GM12878 (cell line): ENCODE measurements around the gene SLC45A1. TPM values are rescaled to one million over a fixed set of nuclear protein-coding genes. Genes with fewer than 3 reads are reported as not detected.

Source experiments
- ATAC-seq: fragments of 200-7000 bp; cut with Tn5 transposase; 3 replicates; pipeline ENCODE4 v1.9.1; 2020; ENCODE audit warnings: mild to moderate bottlenecking, moderate library complexity
- BruUV-seq: library from RNA; stranded (reverse); fragments of 400-500 nt; replicated peaks from 2 replicates; lab custom pipeline; 2021; lab: Mats Ljungman, UMichigan
- CTCF ChIA-PET: fragments of 300-600 bp; sonication (Branson Sonifier 250); formaldehyde crosslinking; extraction: SDS; loops from one replicate; lab custom pipeline; 2021; ENCODE audit warnings: inconsistent platforms; lab: Yijun Ruan, JAX
- POLR2A ChIA-PET: fragments of 350-600 bp; formaldehyde crosslinking; extraction: SDS; loops from one replicate; lab custom pipeline; 2021; ENCODE audit warnings: inconsistent platforms; lab: Charles Lee
- RAD21 ChIA-PET: fragments of 300-600 bp; sonication (Branson Sonifier 250); formaldehyde crosslinking; loops from one replicate; lab custom pipeline; 2023; ENCODE audit warnings: antibody characterized with exemption; ENCODE audit not compliant: unreplicated experiment; lab: Charles Lee
- SMC1A ChIA-PET: fragments of 300-600 bp; sonication (Branson Sonifier 250); formaldehyde crosslinking; loops from one replicate; lab custom pipeline; 2023; ENCODE audit not compliant: unreplicated experiment, uncharacterized antibody; lab: Charles Lee
- DNase-seq: peaks from one replicate; pipeline ENCODE4 v3.0.0-alpha.2; 2011; ENCODE audit warnings: low read depth, low spot score
- FAIRE-seq: peaks from 3 replicates; lab custom pipeline; 2011; peaks lifted over from hg19 to GRCh38; lab: Jason Lieb, UNC
- H2AFZ ChIP-seq: 2 replicates; pipeline ENCODE4 v1.6.0; 2011; ENCODE audit warnings: low read depth, low read length, control low read depth; ENCODE audit not compliant: control insufficient read depth
- H3K27ac ChIP-seq: 2 replicates; pipeline ENCODE4 v1.5.1; 2011; ENCODE audit warnings: control low read depth; ENCODE audit not compliant: control insufficient read depth, insufficient read depth
- H3K27me3 ChIP-seq, 2 experiments: replicated peaks in 1 of 2; 2 replicates each; pipeline versions ENCODE4 v1.6.0 to v1.6.1; 2011; ENCODE audit warnings: low read length in 1 of 2; ENCODE audit not compliant: control insufficient read depth in 2 of 2, insufficient read depth in 2 of 2
- H3K36me3 ChIP-seq, 2 experiments: 2 replicates each; pipeline ENCODE4 v1.5.1; 2011; ENCODE audit warnings: low read length in 1 of 2; ENCODE audit not compliant: control insufficient read depth in 2 of 2, insufficient read depth in 2 of 2
- H3K4me1 ChIP-seq: 2 replicates; pipeline ENCODE4 v1.6.1; 2011; ENCODE audit warnings: mild to moderate bottlenecking, low read length, moderate library complexity, mixed read lengths; ENCODE audit not compliant: control insufficient read depth, insufficient read depth
- H3K4me2 ChIP-seq: 2 replicates; pipeline ENCODE4 v1.6.0; 2011; ENCODE audit warnings: control low read depth; ENCODE audit not compliant: control insufficient read depth, insufficient read depth
- H3K4me3 ChIP-seq: fragments of 200-600 bp; sonication (generic); 2 replicates; pipeline ENCODE4 v1.5.1; 2016
- H3K79me2 ChIP-seq: 2 replicates; pipeline ENCODE4 v1.6.0; 2011; ENCODE audit warnings: low read length; ENCODE audit not compliant: control insufficient read depth, insufficient read depth
- H3K9ac ChIP-seq: 2 replicates; pipeline ENCODE4 v1.8.0; 2011; ENCODE audit warnings: low read length, control low read depth, mixed read lengths; ENCODE audit not compliant: control insufficient read depth, insufficient read depth
- H3K9me3 ChIP-seq: replicated peaks from 3 replicates; pipeline ENCODE4 v1.5.1; 2011; ENCODE audit warnings: mild to moderate bottlenecking, low read length; ENCODE audit not compliant: control insufficient read depth, insufficient read depth
- H4K20me1 ChIP-seq: 2 replicates; pipeline ENCODE4 v1.6.0; 2011; ENCODE audit not compliant: control insufficient read depth, insufficient read depth
- HDAC6 ChIP-seq: fragments of 200-600 bp; sonication (generic); IDR thresholded peaks from one replicate; pipeline ENCODE4 v1.8.0; 2017; ENCODE audit warnings: antibody characterized with exemption; ENCODE audit not compliant: unreplicated experiment
- IRF4 ChIP-seq: IDR thresholded peaks from 2 replicates; pipeline ENCODE4 v1.6.1; 2011; ENCODE audit warnings: low read depth, low read length
- JUND ChIP-seq: IDR thresholded peaks from 2 replicates; pipeline ENCODE4 v1.6.1; 2012; ENCODE audit warnings: low read depth, mild to moderate bottlenecking, low read length, improper control_type of control experiment, moderate library complexity
- NR2F1 ChIP-seq: fragments of 450-650 bp; conservative IDR thresholded peaks from 2 replicates; pipeline ENCODE4 v1.6.1; 2017; ENCODE audit warnings: mild to moderate bottlenecking
- PAX8 ChIP-seq: fragments of 450-650 bp; IDR thresholded peaks from 2 replicates; pipeline ENCODE4 v1.6.1; 2017; ENCODE audit warnings: mild to moderate bottlenecking, moderate library complexity
- RCOR1 ChIP-seq: conservative IDR thresholded peaks from 2 replicates; pipeline ENCODE4 v1.6.1; 2012; ENCODE audit warnings: low read depth, low read length, improper control_type of control experiment
- ZNF217 ChIP-seq: fragments of 450-650 bp; IDR thresholded peaks from 2 replicates; pipeline ENCODE4 v1.6.1; 2017; ENCODE audit warnings: antibody characterized with exemption, mild to moderate bottlenecking
- ZNF592 ChIP-seq: fragments of 450-650 bp; IDR thresholded peaks from 2 replicates; pipeline ENCODE4 v1.6.1; 2017; ENCODE audit warnings: mild to moderate bottlenecking, moderate library complexity
- WGBS: methylation state at CpG from one replicate; pipeline ENCODE4 v1.1.6; 2016; ENCODE audit warnings: low lambda C conversion rate; ENCODE audit not compliant: insufficient replicate concordance, insufficient coverage; ENCODE audit errors: missing lambda C conversion rate; 5-methylcytosine and 5-hydroxymethylcytosine counted together
- in situ Hi-C: fragments of 300-500 bp; cut with MboI; formaldehyde crosslinking; loops from 9 replicates; pipeline ENCODE4 v1.14.3; 2018; ENCODE audit warnings: mixed read lengths
- intact Hi-C: fragments of 100-400 bp; cut with micrococcal nuclease; formaldehyde crosslinking; loops from one replicate; pipeline ENCODE4 v1.14.2; 2022; ENCODE audit not compliant: unreplicated experiment
- polyA plus RNA-seq, 11 experiments: library from polyadenylated mRNA; depleted of rRNA in 4 of 11; unstranded in 6 of 11; stranded (reverse) in 5 of 11; fragments of >200 nt; fragmentation: Nextera tagmentation in 4 of 11; fragmentation: Illumina TruSeq in 1 of 11; extraction: Ambion mirVana in 4 of 11; extraction: Trizol in 1 of 11; gene quantifications; 1 replicate in 1 of 11; 2 replicates in 10 of 11; pipeline versions ENCODE4 v1.2.1 to v1.2.3, GENCODE V29; 2011 to 2016; ENCODE audit warnings: inconsistent platforms in 2 of 11, missing spikeins in 2 of 11, low read depth in 1 of 11
- total RNA-seq, 4 experiments: library from RNA; depleted of rRNA in 3 of 4; stranded (reverse); fragments of >200 nt in 3 of 4; fragmentation: Illumina TruSeq in 1 of 4; extraction: Trizol in 1 of 4; gene quantifications; 2 replicates each; pipeline versions ENCODE4 v1.2.1 to v1.2.3, GENCODE V29; 2013 to 2021

Gene SLC45A1
- total and polyA plus RNA-seq, 10 of the 15 experiments (the other 5 are each of a cell fraction or from before 2014, with no cell fraction given), result 0.07 to 0.23 (median 0.13) TPM; not detected in 6

- ChIA-PET SMC1A (interaction anchor here (1.3 kb wide), 1 partner anchor 357 kb away, joined by 3 read pairs; no protein-coding TSS in a partner anchor), CTCF (interaction anchor here (1.6 kb wide), 1 partner anchor 20 kb away, joined by 5 read pairs; no protein-coding TSS in a partner anchor), RAD21 (no interaction called here), POLR2A (interaction anchor here (0.6 kb wide), 1 partner anchor 203 kb away, joined by 5 read pairs; no protein-coding TSS in a partner anchor)
- intact Hi-C loops (no loop called here), in situ Hi-C loops (no loop called here)
- no peaks in the 10 kb centered on the region for H3K9me3 ChIP-seq
- no peak overlapping the region for H3K4me3 ChIP-seq
- WGBS, result 89% methylated on average over 5 of the region's 5 CpGs
- no peak for TF ChIP-seq ZNF592
- TF ChIP-seq ZNF217, result no peak
- no peak for TF ChIP-seq NR2F1
- no peak for TF ChIP-seq IRF4
- TF ChIP-seq RCOR1, result no peak
- no peak for TF ChIP-seq PAX8
- no peak for TF ChIP-seq JUND
- TF ChIP-seq HDAC6, result no peak
- no peak for DNase-seq
- H2AFZ ChIP-seq, result no peak overlapping the region
- BruUV-seq, result no TSS peak
- no peak overlapping the region for H3K9ac ChIP-seq
- H3K4me2 ChIP-seq, result no peak overlapping the region
- ATAC-seq, result no peak
- H3K4me1 ChIP-seq, result no peaks in the 10 kb centered on the region
- no peaks in the 10 kb centered on the region for H4K20me1 ChIP-seq
- H3K27ac ChIP-seq, result no peak overlapping the region
- H3K27me3 ChIP-seq, result no peaks in the 10 kb centered on the region
- no peak for FAIRE-seq
- peaks cover 7 to 14% of the 10 kb centered on the region in 2 experiments for H3K36me3 ChIP-seq
- H3K79me2 ChIP-seq, result no peaks in the 10 kb centered on the region; the same call in 1 of the 2 replicates
These were observed 51.2 kb downstream of the SLC45A1 start for GRCh38 chr1:8368956-8369639.
